Forelimb muscle (tissue), 1 donor: ENCODE data around the gene MYO1D. TPM values are rescaled to one million over a fixed set of nuclear protein-coding genes. Genes with fewer than 3 reads are reported as not detected.
"Not testable (repeated sequence)": the region's sequence is repeated elsewhere in the genome, so short reads cannot be mapped to it uniquely, and the experiment has no call there.

Experiments
- DNase-seq: peaks from one replicate; pipeline ENCODE4 v3.0.0-alpha.2; 2013; ENCODE audit warnings: low read depth
- polyA plus RNA-seq: library from polyadenylated mRNA; unstranded; fragments of 120-200 nt; gene quantifications from one replicate; pipeline ENCODE4 v1.2.1, GENCODE V29; 2013; ENCODE audit not compliant: insufficient read length

Gene MYO1D
- polyA plus RNA-seq, 1 donor, result 5.8 TPM

GRCh38 chr17:32894245-32894644 lies 17.3 kb upstream of the MYO1D start:
- DNase-seq, result no peak

- not testable (repeated sequence) for DNase-seq
Observed at GRCh38 chr17:32887410-32887809, 10.5 kb upstream of the MYO1D start.

DNA sequence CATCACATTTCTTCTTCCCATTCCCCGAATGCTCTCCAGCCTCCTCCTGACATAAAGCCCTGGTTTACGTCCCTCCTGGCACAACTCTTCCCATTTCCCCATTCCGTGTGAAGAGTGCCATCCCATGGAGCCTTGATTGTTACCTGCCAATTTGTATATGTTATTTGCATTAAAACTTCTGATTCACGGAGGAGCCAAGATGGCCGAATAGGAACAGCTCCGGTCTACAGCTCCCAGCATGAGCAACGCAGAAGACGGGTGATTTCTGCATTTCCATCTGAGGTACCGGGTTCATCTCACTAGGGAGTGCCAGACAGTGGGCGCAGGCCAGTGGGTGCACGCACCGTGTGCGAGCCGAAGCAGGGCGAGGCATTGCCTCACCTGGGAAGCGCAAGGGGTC lies 10.0 kb upstream of the MYO1D start:
- not testable (repeated sequence) for DNase-seq

DNA sequence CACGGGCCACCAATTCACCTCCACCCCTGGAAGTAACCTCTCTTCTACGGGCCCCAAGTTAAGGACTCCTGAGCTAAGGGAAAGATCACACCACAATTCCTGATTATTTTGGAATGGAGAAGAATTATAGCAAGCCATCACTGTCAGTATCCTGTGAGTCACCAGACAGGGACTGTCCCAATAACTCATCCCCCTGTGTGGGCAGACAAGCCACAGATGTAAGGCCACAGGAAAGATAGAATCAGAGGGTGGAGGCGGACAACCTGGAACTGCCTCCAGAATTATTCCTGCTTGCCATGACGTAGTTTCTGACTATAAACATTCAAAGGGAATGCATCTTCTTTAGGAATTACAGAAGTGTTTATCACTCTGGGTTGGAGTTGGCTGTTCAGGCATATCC lies 5.8 kb upstream of the MYO1D start:
- DNase-seq, result no peak

GRCh38 chr17:32882029-32882428 lies 5.1 kb upstream of the MYO1D start:
- no peak for DNase-seq

GRCh38 chr17:32880671-32881453 lies 3.9 kb upstream of the MYO1D start:
- no peak for DNase-seq

- no peak for DNase-seq
Observed at GRCh38 chr17:32879134-32879533, 2.2 kb upstream of the MYO1D start.

DNA sequence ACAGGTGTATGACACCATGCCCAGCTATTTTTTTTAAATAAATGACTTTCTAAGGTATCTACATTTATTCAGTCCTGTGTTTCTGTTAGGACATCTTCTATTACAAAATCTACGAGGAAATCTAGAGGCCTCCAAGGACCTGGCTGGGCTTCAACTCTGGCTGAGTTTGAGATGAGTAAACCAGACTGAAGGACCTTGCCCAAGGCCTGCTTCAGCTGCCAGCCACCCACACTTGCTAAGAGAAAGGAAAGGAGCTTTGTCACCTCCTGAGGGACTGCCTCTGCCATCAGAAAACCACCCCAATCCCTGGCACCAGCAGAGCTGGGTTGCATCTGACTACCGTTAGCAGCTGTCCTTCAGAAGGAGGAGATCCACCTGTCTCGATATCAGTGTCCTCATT lies 1.3 kb upstream of the MYO1D start:
- no peak for DNase-seq

GRCh38 chr17:32877164-32877764 lies 340 bp upstream of the MYO1D start:
- peak; percentile 54 for DNase-seq

DNA sequence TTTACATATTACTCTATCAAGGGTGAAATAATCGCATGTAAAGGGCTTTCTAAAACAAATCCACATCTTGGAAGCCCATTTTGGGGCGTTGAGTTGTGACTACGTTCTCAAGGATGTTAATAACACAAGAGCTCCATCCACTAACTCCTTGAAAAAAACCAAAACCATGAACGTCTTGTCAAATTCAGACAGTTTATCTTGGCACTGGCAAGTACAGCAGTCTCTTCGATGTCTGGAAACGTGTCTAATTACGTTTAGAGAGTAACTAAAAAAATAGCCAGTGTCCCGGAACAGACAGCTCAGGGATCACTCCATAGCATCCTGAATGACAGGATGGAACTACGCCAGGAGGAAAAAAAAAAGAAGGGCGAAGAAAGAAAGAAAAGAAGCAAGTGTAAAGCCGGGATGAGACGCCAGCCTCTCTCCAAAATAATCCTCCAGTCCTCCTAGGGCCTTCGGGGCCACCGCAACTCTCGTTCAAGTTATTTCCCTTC lies 954 bp downstream of the MYO1D start:
- no peak for DNase-seq

DNA sequence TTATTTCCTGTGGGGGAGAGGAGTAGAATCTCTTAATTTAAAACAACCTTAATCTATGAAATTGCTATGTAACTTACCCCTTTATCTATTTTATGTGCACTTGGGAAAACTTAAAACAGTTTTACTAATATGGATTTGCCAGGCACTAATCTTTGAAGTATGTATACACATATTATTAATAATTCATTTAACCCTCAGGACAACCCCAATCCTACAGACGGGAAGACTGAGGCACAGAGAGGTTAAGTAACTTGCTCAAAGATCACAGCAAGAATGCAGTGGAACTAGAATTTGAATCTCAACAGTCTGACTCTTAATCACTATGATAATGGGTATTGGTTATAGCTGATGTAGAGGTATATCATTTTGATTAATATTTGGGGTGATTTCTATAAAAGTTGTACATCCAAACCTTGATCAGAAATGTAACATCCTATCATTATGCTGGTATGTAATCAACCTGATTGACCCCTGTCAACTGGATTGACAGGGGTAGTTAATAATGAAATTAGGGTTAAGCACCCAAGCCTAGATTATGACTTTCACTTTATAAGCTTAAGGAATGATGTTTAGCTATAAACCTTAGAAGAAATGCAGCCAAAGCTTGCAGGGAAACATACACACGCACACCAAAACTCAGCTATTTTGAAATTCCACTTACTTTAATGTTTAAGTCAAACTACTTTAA lies 1.6 kb downstream of the MYO1D start:
- DNase-seq, result no peak

GRCh38 chr17:32873114-32873513 lies 3.8 kb downstream of the MYO1D start:
- no peak for DNase-seq

DNA sequence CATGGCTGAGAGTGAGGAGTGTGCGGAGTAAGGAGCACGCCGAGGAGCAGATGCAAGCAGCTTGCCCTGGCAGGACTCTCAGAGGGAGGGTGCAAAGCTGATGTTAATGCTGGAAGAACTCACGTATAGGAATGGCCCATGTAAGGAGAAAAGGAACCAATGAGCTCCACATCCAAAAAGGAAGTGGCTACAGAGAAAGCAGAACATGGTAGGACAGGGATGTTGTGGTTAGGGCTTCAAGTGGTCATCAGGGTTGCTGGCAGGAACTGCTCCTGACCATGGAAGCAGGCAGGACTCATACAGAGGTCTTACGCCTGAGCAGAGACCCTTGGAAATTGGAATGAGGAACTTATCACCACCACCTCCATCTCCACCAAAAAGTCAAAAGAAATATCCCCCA lies 5.2 kb downstream of the MYO1D start:
- no peak for DNase-seq

DNA sequence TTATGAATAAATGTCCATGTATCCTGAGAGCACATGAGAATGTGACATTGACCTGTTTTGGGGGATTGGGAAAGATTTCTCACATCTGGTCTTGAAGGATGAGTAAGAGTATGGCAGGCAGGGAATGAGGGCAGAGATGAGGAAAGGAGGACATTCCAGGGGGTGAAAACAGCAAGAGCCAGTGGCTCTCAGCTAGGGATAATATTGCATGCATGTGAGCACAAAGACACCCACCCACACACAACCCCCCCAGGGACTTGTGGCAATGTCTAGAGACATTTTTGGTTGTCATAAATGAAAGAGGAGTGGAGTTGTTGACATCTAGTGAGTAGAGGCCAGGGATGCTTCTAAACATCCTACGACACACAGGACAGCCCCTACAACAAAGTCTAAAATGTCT lies 6.0 kb downstream of the MYO1D start:
- DNase-seq, result no peak

DNA sequence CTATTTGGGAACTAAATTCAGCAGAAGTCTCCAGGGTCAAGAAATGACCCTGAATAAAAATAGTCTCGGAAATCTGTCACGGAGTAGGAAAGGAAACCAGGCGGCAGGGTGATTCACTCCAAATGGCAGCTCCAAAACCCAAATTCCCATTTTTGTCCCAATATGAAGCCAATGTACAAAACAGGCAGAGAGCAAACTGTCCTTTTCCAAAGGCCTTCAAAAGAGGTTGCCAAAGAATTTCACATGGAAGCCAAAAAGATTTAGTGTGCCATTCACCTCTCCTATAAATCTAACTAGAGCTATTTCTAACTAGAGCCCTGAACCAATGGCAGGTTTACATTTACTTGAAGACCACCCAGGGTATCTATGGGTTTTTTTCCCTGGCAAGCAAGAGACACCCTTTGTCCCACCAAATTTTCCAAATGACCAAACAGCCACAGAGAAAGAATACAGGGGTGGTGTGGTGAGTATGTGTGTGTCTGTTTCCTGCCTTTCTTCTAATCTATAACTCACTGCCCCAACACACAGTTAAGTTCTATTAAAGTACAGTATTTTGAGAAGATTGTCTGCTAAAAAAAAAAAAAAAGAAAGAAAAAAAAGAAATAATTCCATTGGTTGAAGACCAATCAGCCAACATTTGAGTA lies 6.8 kb downstream of the MYO1D start:
- no peak for DNase-seq

- DNase-seq, result no peak
Observed at GRCh38 chr17:32869345-32870026, 7.4 kb downstream of the MYO1D start.

DNA sequence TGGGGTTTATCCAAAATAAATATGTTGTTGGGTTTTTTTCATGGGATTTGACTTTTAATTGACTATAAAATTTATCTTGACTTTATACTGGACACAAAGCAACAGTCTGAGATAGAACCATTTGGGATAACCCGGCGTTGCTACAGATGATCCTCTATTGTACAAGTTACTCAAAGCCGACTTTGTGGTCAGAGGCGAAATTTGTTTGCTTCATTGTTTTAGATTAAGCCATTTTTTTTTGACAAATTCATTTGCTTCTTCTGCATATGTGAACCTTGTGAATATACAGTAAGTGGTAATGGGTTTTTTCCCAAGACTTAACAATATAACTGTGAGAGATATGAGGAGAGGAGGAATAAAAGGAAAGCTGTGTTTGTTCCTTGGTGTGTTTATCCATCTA lies 11.8 kb downstream of the MYO1D start:
- DNase-seq, result no peak

GRCh38 chr17:32863559-32863958 lies 13.4 kb downstream of the MYO1D start:
- DNase-seq, result no peak

- no peak for DNase-seq
Observed at GRCh38 chr17:32862940-32863339, 14.0 kb downstream of the MYO1D start.

GRCh38 chr17:32861981-32862380 lies 14.9 kb downstream of the MYO1D start:
- no peak for DNase-seq

DNA sequence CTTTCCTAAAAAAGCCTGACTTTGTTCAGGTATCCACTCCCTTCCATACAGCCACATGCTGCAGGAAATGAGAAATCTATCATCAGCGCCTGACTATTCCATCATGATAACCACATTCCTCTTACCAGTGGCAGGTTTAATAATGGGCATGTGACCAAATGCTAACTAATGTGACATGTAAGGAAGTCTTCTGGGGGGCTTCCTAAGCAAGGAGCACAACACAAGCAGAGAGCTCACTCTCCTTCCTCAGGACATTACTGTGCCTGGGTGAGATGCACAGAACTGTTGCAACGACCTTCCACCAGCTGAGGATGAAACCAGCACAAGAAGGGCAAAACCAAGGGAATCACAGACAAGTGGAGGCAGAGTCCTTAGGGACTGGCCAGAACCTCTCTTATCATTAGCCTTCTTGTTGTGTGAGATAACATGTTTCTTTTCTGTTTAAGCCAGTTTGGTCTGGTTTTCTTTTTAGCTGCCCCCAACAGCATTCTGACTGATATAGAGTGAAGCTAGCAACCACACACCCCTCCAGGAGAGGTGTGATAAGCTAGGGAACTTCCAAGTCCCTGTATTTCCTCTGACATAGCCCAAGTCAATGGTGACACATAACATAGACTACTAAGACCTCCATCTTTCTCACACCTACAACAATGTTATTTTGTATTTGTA lies 16.9 kb downstream of the MYO1D start:
- no peak for DNase-seq
